GM10847 (cell line): ENCODE results near the gene ATP2A1.
A peak's percentile ranks its signal among the peaks of the same experiment; 100 is the strongest.

ENCODE experiments used
- POLR2A ChIP-seq: IDR thresholded peaks from 2 replicates; pipeline ENCODE4 v1.6.1; 2011; ENCODE audit not compliant: insufficient read length; ENCODE audit errors: extremely low read depth

Gene ATP2A1

GRCh38 chr16:28912558-28912957, 34.3 kb downstream of the ATP2A1 start:
- TF ChIP-seq POLR2A: no peak

DNA sequence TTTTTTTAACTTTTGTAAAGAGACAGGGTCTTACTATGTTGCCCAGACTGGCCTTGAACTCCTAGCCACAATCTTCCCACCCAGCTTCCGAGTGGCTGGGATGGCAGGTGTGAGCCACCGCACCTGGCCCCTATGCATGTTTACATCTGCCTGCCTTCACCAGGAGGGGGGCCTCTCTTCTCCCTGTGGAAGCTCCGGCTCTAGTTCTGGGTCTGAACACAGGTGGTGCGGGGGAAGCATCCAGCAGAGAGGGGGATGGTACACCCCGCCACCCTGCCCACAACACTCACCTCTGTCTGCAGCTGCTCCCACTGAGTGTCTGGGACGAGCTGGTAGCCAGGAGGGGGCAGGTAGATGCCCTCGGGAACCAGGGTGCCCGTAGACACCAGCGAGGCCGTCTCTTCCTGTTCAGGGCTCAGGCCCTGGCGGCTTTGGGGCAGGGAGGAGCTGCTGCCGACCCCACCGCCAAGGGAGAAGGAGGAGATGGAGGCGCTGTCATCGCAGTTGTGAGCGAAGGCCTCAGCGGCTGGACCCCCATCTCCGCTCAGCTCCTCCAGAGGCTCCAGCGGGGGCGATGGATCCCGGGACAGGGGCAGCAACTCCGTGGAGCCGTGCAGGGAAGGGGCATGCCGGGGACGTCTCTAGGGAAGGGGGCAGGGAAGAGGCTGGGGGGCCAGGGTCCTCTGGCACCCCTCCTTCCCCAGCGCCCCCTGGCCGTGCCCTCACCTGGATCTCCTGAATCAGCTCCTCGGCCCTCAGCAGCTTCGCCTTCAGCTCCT, 35.8 kb downstream of the ATP2A1 start:
- TF ChIP-seq POLR2A: no peak

- no peak for TF ChIP-seq POLR2A
Observed at GRCh38 chr16:28915181-28915580, 36.9 kb downstream of the ATP2A1 start.

DNA sequence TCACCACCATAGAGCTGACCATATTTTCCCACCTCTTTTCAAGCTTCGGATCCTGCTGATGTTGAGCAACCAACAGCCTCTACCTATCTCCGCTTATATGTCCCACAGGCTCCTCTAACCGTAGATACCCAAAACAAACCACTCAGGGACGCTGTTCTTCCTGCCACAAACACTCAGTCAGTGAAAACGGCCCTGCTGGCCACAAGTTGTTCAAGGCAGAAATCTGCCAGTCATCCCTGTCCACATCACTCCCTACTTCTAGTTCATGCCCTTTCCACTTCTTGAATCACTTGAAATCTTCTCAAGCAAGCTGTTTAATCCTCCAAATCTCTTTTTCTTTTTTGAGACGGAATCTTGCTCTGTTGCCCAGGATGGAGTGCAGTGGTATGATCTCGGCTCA, 38.8 kb downstream of the ATP2A1 start:
- TF ChIP-seq POLR2A: no peak

GRCh38 chr16:28918698-28919097, 40.4 kb downstream of the ATP2A1 start:
- TF ChIP-seq POLR2A: no peak

GRCh38 chr16:28923231-28923587, 44.9 kb downstream of the ATP2A1 start:
- TF ChIP-seq POLR2A: no peak

DNA sequence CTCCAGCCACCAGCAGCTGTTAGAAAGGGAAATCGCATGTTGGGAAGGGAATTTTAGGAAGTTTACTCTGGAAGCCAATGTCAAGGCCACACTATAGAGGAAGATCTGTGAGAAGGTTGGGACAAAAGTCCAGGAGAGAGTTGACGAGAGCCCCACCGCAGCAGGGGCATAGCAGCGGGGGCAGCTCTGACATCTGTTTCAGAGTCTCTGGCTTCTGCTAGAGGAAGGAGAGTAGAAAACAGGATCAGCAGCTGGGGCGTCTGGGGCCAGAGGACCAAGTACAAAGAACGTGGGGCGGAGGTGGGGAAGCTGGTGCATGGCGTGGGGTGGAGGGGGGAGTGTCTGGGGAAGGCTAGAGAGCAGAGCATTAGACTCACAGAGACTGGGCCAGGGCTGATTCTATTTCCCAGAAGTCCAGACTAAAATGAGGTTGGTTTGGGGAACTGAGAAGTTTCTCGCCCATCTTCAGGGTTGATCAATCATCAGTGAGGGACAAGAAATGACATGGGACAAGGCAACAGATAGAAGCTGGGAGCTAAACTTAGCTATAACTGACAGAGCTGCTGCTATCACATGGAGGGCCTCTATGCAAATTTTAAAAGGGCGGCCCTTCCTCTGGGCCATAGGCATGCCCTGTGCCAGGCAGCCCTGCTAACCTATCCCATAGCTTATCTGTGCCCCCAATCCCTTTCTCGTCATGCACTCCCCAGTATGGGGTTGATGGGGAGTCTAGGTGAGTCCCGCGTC, 45.5 kb downstream of the ATP2A1 start:
- no peak for TF ChIP-seq POLR2A

DNA sequence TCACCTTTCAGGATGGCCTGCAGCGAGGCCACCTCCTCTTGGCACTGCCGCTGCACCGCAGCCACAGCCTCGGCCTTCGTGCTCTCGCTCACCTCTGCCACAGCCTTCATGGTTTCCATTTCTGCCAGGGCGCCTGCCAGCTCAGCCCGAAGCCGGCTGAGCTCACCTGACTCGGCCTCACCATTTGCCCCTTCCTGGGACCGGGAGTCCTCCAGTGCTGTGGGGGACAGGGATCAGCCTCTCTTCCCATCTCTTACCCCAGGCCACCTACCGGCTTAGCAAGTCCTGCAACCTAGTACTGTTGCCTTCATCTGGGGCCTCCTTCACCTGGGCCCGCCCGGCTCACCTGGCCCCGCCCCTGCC, 46.1 kb downstream of the ATP2A1 start:
- no peak for TF ChIP-seq POLR2A

GRCh38 chr16:28924762-28925385, 46.6 kb downstream of the ATP2A1 start, which contains the start of gene RABEP2:
RABEP2 (minus strand) TSS chr16:28925238; CDS start chr16:28925163, 75 bp downstream.
- TF ChIP-seq POLR2A: no peak

DNA sequence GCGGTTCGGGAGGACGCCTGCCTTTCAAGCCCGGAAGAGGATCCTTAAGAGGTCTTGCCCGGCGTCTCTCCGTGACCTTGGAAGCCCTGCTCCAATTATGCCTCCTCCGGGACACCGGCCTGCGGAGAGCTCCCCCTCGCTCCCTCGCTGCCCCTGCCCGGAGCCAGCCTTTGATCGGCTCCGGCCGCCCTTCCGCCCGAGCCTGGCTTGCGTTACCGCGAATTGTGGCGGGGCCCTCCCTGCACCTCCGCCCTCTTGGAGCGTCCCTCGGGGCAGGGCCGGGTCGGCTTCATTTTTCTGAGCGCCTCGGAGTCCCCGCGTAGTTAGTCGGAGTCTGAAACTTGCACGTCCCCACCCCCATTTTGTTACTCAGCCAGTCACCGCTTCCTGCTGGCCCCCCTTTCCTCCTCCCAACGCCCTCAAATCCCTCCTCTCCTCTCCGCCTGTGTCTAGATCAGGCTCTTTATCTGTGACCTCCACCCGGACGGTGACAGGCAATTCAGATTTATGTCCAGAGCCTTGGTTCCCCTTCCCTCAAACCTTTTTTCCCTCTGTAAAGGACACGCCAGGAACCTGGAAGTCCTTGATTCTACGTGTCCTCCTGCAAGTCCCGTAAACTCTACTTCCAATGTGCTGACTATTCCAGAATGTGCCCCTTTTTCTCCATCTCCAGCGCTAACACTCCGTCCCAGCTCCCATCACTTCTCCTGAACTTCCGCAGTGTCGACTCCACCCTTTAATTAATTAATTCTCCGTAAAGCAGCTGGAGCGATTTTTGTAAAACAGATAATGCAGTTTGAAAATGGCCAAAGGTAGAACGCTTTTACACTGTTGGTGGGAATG, 47.3 kb downstream of the ATP2A1 start:
- peak; percentile 69 for TF ChIP-seq POLR2A

GRCh38 chr16:28927815-28928214, 49.5 kb downstream of the ATP2A1 start:
- TF ChIP-seq POLR2A: no peak

DNA sequence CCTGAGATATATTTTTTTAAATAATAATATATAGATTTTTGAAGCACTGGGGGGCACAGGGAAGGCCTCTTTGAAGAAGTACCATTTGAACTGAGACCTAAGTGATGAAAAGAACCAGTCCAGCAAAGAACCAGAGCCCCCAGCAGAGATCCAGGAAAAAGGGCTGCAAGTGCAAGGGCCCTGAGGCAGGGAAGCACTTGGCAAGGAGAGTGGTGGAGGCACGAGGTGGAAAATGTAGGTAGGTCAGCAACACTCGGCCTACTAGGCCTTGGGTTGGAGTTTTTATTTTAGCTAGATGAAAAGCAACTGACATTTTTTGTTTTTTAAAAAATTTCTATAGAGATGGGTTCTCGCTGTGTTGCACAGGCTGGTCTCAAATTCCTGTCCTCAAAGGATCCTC, 51.9 kb downstream of the ATP2A1 start:
- TF ChIP-seq POLR2A: no peak

DNA sequence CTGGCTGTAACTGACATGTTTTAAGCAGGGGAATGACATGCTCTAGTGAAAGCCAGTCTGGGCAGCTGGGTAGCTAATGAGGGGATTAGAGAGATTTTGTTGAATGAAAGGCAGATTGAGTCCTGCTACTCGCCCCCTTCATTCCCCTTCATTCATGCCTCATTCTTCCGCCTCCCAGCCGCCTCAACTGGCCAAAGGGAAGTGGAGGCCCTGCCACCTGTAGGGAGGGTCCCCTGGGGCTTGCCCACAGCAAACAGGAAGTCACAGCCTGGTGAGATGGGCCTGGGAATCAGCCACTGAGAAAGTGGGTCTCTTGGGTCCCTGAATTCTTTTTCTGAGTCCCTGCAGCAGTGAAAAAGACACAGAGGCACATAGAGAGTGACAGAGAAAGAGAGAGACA, 52.4 kb downstream of the ATP2A1 start:
- peak; percentile 15 for TF ChIP-seq POLR2A

DNA sequence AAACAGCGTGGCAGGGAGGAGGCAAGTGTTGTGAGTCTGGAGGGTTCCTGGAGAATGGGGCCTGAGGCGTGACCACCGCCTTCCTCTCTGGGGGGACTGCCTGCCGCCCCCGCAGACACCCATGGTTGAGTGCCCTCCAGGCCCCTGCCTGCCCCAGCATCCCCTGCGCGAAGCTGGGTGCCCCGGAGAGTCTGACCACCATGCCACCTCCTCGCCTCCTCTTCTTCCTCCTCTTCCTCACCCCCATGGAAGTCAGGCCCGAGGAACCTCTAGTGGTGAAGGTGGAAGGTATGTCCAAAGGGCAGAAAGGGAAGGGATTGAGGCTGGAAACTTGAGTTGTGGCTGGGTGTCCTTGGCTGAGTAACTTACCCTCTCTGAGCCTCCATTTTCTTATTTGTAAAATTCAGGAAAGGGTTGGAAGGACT, 53.5 kb downstream of the ATP2A1 start, which contains the start of gene CD19:
Gene CD19 (plus strand): TSS at position 171 of the 425 bp plus-strand sequence. CDS start 30 bp downstream, at position 201.
- TF ChIP-seq POLR2A: peak; percentile 40
